Neural cell (in vitro differentiated cells): ENCODE measurements around the gene DPEP2NB.
"Not testable (repeated sequence)": the region's sequence is repeated elsewhere in the genome, so short reads cannot be mapped to it uniquely, and the experiment has no call there.

Experiments
- EZH2 ChIP-seq: fragments of 200-600, 300-800 bp; shearing (Covaris generic), sonication (generic); IDR thresholded peaks from 2 replicates; pipeline ENCODE4 v1.6.1; 2014; ENCODE audit warnings: antibody characterized with exemption, low read length, borderline replicate concordance, mild to moderate bottlenecking; ENCODE audit not compliant: insufficient read depth, poor library complexity, severe bottlenecking
- POLR2AphosphoS5 ChIP-seq: IDR thresholded peaks from 2 replicates; pipeline ENCODE4 v1.6.1; 2012
- TF ChIP-seq, protein P1 (sequence below): fragments of 450-650 bp; IDR thresholded peaks from 2 replicates; pipeline ENCODE4 v1.5.1; 2014; ENCODE audit warnings: antibody characterized with exemption, mild to moderate bottlenecking, moderate library complexity; ENCODE audit not compliant: poor library complexity, severe bottlenecking
- TF ChIP-seq, protein P2 (sequence below): IDR thresholded peaks from 2 replicates; pipeline ENCODE4 v1.6.1; 2012; ENCODE audit warnings: borderline replicate concordance

DNA sequence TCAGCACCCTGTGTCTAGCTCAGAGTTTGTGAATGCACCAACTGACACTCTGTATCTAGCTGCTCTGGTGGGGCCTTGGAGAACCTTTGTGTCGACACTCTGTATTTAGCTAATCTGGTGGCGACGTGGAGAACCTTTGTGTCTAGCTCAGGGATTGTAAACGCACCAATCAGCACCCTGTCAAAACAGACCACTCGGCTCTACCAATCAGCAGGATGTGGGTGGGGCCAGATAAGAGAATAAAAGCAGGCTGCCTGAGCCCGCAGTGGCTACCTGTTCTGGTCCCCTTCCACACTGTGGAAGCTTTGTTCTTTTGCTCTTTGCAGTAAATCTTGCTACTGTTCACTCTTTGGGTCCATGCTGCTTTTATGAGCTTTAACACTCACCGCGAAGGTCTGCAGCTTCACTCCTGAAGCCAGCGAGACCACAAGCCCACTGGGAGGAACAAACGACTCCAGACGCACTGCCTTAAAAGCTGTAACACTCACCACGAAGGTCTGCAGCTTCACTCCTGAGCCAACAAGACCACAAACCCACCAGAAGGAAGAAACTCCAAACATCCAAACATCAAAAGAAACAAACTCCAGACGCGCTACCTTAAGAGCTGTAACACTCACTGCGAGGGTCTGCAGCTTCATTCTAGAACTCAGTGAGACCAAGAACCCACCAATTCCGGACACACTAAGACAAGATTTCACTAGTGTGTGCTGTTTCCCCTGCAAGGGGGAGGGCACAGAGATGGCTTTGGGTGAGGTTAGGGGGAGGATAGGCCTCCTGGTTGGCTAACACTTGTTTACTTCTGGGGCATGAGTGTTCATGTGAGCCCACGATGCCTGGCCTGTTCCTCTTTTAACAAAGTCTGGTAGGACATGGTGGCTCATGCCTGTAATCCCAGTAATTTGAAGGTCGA lies 16.7 kb downstream of the DPEP2NB start, which contains the start of gene DPEP2:
- TF ChIP-seq EZH2, POLR2AphosphoS5: not testable (repeated sequence)
- TF ChIP-seq, protein P1, sequence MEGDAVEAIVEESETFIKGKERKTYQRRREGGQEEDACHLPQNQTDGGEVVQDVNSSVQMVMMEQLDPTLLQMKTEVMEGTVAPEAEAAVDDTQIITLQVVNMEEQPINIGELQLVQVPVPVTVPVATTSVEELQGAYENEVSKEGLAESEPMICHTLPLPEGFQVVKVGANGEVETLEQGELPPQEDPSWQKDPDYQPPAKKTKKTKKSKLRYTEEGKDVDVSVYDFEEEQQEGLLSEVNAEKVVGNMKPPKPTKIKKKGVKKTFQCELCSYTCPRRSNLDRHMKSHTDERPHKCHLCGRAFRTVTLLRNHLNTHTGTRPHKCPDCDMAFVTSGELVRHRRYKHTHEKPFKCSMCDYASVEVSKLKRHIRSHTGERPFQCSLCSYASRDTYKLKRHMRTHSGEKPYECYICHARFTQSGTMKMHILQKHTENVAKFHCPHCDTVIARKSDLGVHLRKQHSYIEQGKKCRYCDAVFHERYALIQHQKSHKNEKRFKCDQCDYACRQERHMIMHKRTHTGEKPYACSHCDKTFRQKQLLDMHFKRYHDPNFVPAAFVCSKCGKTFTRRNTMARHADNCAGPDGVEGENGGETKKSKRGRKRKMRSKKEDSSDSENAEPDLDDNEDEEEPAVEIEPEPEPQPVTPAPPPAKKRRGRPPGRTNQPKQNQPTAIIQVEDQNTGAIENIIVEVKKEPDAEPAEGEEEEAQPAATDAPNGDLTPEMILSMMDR: not testable (repeated sequence)
- TF ChIP-seq, protein P2, sequence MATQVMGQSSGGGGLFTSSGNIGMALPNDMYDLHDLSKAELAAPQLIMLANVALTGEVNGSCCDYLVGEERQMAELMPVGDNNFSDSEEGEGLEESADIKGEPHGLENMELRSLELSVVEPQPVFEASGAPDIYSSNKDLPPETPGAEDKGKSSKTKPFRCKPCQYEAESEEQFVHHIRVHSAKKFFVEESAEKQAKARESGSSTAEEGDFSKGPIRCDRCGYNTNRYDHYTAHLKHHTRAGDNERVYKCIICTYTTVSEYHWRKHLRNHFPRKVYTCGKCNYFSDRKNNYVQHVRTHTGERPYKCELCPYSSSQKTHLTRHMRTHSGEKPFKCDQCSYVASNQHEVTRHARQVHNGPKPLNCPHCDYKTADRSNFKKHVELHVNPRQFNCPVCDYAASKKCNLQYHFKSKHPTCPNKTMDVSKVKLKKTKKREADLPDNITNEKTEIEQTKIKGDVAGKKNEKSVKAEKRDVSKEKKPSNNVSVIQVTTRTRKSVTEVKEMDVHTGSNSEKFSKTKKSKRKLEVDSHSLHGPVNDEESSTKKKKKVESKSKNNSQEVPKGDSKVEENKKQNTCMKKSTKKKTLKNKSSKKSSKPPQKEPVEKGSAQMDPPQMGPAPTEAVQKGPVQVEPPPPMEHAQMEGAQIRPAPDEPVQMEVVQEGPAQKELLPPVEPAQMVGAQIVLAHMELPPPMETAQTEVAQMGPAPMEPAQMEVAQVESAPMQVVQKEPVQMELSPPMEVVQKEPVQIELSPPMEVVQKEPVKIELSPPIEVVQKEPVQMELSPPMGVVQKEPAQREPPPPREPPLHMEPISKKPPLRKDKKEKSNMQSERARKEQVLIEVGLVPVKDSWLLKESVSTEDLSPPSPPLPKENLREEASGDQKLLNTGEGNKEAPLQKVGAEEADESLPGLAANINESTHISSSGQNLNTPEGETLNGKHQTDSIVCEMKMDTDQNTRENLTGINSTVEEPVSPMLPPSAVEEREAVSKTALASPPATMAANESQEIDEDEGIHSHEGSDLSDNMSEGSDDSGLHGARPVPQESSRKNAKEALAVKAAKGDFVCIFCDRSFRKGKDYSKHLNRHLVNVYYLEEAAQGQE: not testable (repeated sequence)
